HG02763 (cell line): ENCODE measurements around the gene ABHD10.

ENCODE experiments used
- ATAC-seq: cut with Tn5 transposase; IDR thresholded peaks from one replicate; pipeline ENCODE4 v1.9.1; 2021; ENCODE audit warnings: mild to moderate bottlenecking, moderate library complexity; ENCODE audit not compliant: unreplicated experiment

Gene ABHD10

DNA sequence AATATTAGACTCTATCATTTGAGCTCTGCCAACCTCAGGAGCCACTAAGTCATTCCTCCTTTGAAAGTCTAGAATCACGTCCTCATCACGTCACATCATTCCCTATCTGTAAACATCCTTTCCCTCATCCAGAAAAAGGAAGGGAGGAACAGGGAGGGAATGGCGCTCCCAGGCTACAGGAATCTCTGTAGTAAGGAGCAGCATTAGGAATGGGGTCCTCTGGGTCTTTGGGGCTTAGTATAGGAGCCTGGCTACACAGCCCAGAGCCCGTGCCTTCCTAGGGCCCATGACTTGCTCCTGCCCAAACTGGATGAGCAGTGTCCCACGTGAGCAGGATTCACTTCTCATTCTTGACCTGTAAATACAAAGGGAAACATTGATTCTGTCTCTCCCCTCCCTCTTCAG lies 21.5 kb downstream of the ABHD10 start:
- no peak for ATAC-seq

DNA sequence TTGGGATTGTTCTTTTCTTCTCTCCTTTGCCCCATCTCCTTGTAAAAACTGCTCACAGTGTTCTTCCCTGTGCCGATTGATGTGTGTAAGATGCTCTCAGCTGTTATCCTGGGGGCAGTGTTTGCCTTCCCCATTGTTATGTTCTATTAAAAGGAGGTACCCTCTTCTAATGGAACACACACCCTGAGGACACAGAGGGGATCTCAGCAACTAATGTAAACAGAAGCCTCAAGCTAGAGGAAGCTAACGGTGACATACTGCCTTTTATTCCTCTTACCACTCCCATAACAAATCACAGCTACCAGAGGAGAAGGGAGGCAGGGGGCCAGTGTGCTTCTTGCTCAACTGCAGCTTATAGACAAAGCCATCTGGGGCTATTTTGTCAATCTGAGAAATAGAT lies 22.1 kb downstream of the ABHD10 start:
- ATAC-seq = no peak

DNA sequence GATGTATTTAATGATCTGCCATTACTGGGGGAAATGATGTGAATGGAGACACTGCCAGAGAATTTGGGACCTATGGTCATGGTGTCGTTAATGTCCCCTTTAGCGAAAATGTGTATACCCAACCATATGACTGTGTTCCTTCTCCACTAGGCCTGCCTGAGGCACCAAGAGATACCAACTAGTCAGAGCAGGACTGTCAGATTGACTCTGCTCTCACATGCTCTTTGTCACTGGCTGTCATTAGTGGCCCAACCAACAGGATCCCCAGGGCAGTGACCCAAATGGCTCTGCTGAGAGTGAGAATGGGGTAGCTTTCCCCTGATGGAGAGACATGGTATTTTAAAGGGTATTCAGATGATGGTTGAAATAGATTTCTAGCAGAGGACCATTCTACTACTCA lies 22.7 kb downstream of the ABHD10 start:
- ATAC-seq = no peak

DNA sequence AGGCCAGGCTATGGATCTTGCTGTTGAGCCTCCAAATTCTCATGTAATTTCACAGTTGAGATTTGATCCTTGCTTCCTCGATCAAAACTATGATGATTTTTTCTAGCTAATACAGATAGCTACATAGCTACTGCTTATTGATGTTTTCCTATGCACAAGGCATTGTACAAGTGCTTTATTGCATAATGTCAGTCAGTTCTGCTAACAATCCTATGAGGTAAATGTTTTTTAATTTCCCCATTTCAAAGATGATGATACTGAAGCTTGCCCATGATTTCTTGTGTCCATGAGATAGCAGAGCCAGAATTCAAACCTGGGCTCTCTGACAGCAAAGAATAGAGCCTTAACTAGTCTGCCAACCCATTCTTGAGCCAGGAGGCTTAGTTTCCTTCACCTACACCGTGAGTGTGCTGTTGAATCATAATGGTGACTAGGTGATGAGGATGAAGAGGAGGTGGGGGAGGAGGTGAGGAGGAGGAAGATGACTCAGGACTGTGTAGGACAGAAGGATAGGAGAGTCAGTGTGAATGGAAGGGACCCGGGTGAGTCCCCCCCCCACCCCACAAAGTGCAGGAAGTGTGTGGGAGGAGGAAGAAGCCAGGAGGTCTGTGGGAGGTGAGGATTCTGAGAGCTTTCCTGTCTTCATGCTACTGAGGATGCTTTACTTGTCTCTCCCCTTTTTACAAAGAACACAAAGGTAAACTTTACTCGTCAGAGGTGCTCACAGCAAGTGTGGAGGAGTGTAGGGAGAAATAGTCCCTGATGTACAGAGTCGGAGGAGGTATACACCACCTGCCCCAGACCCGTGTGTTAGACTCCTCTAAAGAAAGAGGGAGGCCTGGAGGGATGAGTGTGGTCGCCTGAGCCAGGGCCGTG lies 23.5 kb downstream of the ABHD10 start:
- ATAC-seq = no peak

DNA sequence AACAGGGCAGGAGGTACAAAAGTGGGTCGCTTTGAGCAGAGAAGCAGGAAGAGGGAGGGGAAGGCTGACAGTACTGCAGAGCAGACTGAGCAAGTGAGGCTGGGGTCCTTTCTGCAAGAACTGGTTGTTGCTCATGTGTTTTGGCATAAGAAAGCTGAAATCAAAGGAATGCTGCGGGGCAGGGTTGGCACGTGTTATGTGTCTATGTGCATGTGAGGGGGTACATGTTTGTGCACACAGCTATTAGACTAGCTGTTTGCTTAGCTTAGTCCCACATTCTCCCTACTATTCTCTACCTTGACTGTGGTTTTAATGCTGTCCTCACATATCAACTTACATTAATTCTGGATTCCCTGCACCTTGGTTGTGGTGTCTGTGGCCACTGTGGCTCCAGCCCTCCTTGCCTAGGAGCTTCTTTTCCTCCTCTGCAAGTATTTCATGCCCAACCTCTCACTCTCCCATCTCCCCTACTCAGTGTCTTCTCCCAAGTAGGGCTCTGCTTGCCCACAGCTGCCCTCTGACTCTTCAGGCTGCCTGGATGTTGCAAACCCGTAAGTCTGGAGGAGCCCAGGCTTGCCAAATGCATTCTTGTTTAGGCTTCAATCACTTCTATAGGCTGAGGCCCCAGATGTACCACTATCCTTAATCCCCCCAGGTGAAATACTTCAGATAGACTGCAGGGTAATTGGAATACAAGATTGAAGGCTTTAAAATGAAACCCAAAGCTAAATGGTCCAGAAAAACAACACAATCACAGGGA lies 24.7 kb downstream of the ABHD10 start:
- ATAC-seq = no peak

DNA sequence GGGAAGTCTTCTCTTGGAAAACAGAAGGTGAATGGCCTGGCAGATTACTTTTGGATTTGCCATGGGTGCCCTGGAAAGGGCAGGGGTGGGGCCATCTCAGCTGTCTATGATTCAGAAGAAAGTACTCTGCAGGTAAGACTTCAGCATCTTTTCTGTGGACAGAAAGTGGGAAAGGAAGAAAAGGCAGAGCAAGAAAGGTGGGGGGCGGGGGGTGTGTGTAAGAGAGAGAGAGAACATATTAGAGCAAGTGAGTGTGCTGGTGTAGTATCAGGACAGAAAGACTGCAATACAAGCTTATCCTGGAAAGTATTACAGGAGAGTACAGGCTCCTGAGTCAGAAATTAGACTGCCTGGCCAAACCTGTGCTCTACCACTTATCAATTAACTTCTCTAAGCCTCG lies 25.4 kb downstream of the ABHD10 start:
- no peak for ATAC-seq

DNA sequence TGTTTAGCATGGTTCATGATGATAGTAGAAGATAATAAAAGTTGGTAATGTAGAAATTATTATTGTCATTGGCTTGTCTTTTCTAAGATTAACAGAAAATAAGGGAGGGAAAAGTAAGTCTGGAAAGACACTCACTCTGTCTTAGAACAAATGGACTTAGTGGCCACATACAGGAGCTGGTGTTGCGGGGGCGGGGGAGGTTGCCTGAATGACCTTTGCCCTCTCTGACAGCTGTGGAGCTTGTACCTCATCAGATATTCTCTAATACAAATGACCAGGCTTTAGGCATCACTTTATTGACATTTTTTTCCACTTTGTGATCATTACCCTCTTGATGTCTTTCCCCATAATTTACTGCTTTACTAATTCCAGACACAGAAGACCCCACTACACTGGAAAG lies 25.8 kb downstream of the ABHD10 start:
- no peak for ATAC-seq

DNA sequence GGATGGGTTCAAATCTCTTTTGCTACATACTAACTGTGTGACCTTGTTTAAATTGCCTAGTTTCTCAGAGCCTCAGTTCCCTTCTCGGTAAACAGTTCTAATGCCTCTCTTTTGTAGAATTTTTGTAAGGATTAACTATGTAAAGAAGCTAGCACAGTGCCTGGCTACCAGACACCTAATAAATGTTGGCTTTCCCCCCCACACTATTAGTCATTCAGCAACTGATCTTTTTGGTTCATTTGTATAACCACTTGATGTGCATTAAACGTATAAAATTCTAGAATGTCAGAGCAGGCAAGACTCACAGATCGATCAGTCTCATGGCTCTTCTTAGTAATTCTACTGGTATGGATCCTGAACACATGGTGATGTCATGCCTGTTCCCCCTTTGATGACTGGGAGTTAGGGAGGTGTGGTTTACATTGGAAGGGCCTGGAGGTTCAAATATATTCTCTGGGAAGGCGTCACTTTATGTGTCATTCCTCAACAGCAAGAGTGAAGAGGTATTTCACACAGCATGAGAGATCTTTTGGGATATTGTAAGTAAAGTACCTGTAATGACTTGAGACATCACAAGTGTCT lies 26.4 kb downstream of the ABHD10 start:
- no peak for ATAC-seq

DNA sequence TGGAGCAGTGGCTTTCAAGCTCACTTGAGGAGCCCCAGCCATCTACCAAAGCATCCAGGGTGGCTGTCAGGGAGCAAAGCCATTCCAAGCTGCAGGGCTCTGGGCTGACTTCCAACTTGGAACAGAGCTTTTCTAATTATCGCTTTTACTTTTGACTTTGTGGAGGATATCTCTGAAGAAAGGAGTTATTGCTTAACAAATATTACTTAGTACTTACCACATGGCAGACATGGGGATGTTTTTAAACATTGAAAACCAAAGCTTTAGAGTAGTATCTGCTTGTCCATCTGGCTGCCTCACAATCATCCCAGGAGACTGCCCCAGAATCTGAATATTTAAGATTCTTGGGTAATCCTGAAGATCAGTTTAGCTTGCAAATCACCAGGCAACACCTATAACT lies 28.8 kb downstream of the ABHD10 start:
- ATAC-seq = no peak

DNA sequence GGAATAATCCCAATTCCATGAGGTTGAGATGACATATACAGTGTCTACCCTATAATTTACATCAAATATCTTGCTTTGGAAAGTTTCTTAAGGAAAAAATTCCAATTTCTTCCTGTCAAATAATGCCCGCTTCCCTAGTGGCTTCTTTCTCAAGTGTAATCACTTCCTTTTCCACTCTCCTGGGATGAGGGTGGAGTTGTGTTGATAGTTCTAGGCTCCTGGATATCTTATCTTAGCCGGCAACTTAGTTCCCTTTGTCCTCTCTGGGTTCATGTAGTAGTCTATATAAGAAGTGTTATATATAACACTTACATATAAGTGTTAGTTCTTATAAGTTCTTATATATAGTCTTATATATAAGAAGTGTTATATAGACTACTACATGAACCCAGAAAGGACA lies 30.8 kb downstream of the ABHD10 start:
- ATAC-seq = no peak

DNA sequence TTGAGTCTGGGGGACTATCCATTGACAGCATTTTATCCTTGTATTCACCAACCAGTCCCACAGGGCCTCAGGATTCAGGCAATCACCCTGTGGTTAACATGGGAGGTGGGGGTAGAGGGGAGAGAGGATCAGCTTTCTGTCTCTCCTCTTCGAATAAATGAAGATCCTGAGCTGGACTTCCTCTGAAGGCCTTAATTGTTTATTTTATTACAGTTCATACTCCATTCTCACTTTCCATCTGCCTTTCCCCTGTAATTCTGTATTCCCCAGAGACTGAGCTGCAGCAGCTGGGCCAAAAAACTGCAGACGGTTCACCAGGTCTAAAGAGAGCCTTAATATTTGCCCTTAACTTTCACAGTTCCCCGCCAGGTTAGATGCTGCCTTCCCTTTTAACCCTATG lies 31.8 kb downstream of the ABHD10 start:
- no peak for ATAC-seq

DNA sequence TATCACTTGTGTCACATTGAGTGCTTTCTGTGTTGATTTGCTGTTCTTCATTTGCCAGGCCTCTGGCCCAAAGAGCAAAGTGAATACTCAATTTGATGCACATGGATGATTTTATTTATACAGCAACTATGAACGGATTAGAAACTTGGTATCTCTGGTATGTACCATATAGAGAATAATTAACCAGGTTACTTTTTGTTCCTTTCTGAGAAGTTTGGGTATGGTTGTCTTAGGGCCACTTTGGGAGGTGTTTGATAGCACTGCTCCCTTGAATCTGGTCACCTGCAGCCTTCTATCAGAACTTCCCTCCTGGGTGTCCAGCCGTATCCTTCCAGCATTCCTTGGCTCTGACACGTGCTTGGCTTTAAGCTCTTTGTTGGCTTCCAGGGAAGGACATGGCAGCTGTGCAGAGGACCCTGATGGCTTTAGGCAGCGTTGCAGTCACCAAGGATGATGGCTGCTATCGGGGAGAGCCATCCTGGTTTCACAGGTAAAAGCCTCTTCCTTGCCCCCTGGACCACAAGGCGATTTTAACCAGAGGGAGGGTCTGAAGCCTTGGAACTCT lies 32.6 kb downstream of the ABHD10 start:
- ATAC-seq = no peak

DNA sequence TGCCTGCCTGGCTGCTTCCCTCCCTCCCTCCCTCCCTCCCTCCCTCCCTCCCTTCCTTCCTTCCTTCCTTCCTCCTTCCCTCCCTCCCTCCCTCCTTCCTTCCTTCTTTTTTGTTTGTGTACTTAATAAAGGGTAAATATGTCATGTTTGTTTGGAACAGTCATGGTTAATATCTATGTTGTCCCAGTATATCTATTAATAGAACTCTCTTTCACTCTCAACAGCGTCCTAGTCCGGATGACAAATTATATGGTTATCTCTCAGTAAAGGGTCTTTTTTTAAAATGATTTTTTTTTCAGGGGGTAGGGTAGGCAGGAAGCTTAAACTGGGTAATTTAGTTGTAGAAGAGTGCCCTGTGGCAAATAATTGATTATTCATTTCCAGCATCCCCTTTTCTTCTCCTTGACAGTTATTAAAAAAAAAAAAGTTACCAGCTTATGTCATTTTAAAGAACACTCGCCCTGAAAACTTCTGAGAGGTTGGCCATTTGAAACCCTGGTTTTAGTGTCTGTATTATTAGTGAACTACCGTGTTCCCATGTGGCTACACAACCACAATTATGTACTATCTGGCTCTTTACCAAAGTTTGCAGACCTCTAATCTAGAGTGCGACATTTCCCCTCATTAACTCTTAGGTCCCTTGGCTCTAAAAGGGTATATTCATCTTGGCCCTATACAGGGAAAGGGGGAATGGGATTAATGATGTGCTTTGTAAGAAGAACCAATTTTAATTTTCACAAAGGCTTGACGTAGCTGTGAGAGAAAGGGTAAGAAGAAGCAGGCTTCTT lies 33.6 kb downstream of the ABHD10 start:
- ATAC-seq = no peak

DNA sequence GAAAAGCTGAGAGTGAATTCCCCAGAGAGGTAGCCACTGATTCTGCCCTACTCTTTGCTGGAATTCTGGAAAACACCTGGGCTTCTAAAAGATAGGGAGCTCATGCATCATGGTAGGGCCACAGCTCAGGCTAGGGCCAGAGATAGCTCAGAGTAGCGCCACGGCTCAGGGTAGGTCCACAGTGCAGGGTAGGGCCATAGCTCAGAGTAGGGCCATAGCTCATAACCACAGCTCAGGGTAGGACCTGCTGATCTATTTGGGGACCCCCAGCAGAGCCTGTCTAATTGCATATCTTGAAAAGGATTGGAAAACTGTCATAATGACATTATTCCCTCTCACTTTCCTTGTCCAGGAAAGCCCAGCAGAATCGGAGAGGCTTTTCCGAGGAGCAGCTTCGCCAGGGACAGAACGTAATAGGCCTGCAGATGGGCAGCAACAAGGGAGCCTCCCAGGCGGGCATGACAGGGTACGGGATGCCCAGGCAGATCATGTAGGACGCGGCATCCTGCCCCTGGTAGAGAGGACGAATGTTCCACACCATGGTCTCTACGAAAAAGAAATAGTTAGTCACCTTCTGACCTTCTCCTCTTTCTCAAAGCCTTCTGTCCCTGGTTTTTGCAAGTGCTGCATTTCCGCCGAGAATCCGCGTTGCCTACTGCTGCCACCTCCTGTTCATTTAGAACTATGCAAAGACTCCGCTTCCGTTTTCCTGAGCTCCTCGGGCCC lies 34.4 kb downstream of the ABHD10 start:
- ATAC-seq = peak; percentile 70

DNA sequence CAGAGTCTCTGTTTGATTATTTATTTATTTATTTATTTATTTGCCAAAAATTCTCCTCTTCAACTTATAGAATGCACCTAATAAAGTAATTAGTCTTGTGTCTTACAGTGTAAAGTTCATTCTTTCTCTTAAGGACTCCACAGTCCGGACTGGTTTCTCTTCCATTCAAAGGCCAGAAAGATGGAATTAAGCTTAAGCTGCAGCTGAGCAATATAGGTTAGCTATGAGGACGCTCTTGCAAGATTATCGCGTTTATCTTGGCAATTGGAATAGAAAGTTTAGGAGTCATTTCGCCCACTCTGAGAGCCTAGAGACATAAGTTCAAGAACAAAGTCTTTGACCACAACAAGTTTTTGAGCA lies 34.9 kb downstream of the ABHD10 start:
- ATAC-seq = no peak

DNA sequence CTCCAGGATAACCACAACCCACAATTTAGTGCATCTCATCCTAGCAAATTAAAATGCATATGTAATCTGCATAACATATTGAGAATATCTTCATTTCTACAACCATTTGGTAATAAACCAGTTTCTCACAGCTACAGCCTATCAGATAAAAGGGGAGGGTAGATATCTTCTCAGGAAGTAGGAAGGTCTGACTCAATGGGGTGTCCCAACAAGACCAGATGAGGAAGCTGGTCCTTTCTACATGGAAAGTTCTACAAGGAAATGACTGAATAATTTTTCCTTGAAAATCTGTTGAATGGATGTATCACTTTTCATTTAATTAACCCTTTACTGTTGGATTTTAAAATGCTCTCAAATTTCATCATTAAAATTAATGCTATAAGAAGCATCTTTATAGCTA lies 38.3 kb downstream of the ABHD10 start:
- ATAC-seq = no peak

DNA sequence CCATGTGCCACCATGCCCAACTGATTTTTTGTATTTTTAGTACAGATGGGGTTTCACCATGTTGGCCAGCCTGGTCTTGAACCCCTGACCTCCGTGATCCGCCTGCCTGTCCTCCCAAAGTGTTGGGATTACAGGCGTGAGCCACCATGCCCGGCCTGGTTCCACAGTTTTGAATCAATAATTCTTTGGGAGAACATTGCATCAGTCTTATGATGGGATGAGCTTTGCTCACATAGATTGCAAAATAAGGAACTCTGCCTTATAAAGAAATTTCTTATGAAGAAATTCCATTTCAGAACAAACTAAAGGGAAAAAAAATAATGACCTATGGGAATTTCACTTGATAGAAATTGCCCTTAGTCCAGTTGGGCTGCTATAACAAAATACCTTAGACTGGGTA lies 39.9 kb downstream of the ABHD10 start:
- no peak for ATAC-seq

DNA sequence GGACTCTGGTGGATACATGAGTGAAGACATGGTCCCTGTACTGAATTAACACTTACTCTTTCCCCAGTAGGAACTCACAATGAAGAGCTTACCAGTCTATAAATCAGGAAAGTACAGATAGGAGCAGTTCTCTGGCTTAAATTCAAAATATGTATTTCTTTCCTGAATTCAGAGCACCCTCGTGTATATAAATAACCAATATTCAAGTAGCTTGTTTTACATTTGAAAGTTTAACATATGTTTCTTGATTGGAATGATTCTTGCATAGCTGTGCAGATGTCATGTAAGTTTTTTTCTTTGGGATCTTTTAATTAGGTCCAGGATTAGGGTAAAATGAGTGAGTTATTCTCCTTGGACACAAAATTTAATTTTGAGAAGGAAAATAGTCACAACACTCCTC lies 40.9 kb downstream of the ABHD10 start:
- ATAC-seq = no peak

DNA sequence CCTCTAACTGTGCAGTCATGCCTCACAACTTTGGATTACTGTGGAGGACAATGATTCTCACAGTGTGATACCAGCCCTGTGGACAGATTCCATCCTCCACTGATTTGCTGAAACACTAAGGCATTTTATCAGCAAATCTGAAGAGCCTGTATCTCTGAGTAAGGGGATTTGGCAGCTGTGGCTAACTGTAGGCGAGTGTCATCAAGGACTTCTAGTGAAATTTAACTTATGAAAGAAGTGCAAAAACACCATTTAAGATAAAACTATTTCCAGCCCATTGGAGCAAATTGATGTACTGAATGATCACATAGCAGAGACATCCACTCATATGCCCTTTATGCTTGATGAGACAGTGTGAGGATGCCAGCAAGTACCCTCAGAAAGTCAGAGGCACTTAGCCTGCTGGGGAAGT lies 41.9 kb downstream of the ABHD10 start:
- no peak for ATAC-seq

DNA sequence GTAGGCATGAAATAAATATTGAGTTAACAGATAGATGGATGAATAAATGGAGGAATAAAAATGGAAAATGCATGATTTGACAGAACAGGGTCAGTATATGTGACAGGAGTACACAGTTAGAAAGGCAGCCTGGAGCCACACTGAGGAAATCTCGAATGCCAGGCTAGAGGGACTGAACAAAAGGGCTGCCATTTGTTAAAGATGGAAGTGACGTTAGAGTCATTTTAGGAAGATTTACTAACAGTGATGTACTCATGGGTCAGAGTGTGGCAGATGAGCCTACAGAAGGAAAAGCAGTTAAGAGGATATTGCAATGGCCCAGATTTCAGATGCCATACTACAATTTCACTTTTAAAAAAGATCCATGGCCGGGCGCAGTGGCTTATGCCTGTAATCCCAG lies 48.3 kb downstream of the ABHD10 start:
- ATAC-seq = no peak
